Measurements from ENCODE around the gene DCAF12. TPM values are rescaled to one million over a fixed set of nuclear protein-coding genes. Genes with fewer than 3 reads are reported as not detected.

Gene DCAF12
- total and polyA plus RNA-seq, 2 of the 13 experiments (the other 11 are each of a cell fraction or from before 2014, with no cell fraction given), result 26.8 to 37.4 TPM

GRCh38 chr9:34048727-34049629 is 77.5 kb downstream of the DCAF12 start, which contains the start of gene UBAP2 (continued):
- no peak for TF ChIP-seq ZNF142 (CRISPR knock-in tag; IDR thresholded peaks at IDR 0.05)
- peak; percentile 95 for TF ChIP-seq ZNF687 (CRISPR knock-in tag; IDR thresholded peaks at IDR 0.05)
- peak; percentile 80 for TF ChIP-seq ZNF501 (CRISPR knock-in tag; IDR thresholded peaks at IDR 0.05)
- TF ChIP-seq, protein P1, sequence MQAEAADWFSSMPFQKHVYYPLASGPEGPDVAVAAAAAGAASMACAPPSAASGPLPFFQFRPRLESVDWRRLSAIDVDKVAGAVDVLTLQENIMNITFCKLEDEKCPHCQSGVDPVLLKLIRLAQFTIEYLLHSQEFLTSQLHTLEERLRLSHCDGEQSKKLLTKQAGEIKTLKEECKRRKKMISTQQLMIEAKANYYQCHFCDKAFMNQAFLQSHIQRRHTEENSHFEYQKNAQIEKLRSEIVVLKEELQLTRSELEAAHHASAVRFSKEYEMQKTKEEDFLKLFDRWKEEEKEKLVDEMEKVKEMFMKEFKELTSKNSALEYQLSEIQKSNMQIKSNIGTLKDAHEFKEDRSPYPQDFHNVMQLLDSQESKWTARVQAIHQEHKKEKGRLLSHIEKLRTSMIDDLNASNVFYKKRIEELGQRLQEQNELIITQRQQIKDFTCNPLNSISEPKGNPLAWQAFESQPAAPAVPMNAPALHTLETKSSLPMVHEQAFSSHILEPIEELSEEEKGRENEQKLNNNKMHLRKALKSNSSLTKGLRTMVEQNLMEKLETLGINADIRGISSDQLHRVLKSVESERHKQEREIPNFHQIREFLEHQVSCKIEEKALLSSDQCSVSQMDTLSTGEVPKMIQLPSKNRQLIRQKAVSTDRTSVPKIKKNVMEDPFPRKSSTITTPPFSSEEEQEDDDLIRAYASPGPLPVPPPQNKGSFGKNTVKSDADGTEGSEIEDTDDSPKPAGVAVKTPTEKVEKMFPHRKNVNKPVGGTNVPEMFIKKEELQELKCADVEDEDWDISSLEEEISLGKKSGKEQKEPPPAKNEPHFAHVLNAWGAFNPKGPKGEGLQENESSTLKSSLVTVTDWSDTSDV (CRISPR knock-in tag; IDR thresholded peaks at IDR 0.05), result peak; percentile 72; the same call in 1 of the 2 replicates
- TF ChIP-seq ZMAT3 (CRISPR knock-in tag; conservative IDR thresholded peaks at IDR 0.05), result peak; percentile 7
- no peak; the same call in 1 of the 2 replicates for TF ChIP-seq HES4 (CRISPR knock-in tag; IDR thresholded peaks at IDR 0.05; ENCODE audit: borderline replicate concordance)
- TF ChIP-seq TAF15 (IDR thresholded peaks at IDR 0.05; ENCODE audit: low read depth, low read length, poor library complexity, severe bottlenecking), result peak; percentile 73
- 0 out of 2 replicates have a peak, but pooled peaks have one; percentile 26 for TF ChIP-seq ZNF121 (CRISPR knock-in tag; IDR thresholded peaks at IDR 0.05)
- TF ChIP-seq, protein P2, sequence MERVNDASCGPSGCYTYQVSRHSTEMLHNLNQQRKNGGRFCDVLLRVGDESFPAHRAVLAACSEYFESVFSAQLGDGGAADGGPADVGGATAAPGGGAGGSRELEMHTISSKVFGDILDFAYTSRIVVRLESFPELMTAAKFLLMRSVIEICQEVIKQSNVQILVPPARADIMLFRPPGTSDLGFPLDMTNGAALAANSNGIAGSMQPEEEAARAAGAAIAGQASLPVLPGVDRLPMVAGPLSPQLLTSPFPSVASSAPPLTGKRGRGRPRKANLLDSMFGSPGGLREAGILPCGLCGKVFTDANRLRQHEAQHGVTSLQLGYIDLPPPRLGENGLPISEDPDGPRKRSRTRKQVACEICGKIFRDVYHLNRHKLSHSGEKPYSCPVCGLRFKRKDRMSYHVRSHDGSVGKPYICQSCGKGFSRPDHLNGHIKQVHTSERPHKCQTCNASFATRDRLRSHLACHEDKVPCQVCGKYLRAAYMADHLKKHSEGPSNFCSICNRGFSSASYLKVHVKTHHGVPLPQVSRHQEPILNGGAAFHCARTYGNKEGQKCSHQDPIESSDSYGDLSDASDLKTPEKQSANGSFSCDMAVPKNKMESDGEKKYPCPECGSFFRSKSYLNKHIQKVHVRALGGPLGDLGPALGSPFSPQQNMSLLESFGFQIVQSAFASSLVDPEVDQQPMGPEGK (CRISPR knock-in tag; IDR thresholded peaks at IDR 0.05), result no peak; the same call in none of the 2 replicates
